ENCODE data around the gene MTSS2.

MTSS2 gene

GRCh38 chr16:70680495-70681381 is 5.1 kb downstream of the MTSS2 start:
- Histone ChIP-seq H3K4me3 (no peak overlapping the region), H3K27ac (peak overlapping the region in 5 of 11 experiments; percentile 9 to 56 (median 43); a peak in 8 of 22 replicates), H3K9ac (peak overlapping the region in 5 of 11 experiments; percentile 12 to 52 (median 48); a peak in 5 of 22 replicates), H3K27me3 (no peaks in the 10 kb centered on the region), H3K9me3 (replicated peaks in 1 of 11) (no peaks in the 10 kb centered on the region), H3K36me3 (peaks cover 0 to 70% (median 43%) of the 10 kb centered on the region in 11 experiments; a peak in 19 of 22 replicates), H4K20me1 (peaks cover 0 to 82% (median 43%) of the 10 kb centered on the region in 11 experiments; a peak in 17 of 22 replicates), H3K4me2 (peak overlapping the region in 8 of 11 experiments; percentile 20 to 96 (median 32); a peak in 11 of 22 replicates), H3K4me1 (peaks cover 4 to 62% (median 51%) of the 10 kb centered on the region in 10 experiments; a peak in 18 of 20 replicates)
- no peak for TF ChIP-seq Cebpa-rat (IDR thresholded peaks at IDR 0.05)

DNA sequence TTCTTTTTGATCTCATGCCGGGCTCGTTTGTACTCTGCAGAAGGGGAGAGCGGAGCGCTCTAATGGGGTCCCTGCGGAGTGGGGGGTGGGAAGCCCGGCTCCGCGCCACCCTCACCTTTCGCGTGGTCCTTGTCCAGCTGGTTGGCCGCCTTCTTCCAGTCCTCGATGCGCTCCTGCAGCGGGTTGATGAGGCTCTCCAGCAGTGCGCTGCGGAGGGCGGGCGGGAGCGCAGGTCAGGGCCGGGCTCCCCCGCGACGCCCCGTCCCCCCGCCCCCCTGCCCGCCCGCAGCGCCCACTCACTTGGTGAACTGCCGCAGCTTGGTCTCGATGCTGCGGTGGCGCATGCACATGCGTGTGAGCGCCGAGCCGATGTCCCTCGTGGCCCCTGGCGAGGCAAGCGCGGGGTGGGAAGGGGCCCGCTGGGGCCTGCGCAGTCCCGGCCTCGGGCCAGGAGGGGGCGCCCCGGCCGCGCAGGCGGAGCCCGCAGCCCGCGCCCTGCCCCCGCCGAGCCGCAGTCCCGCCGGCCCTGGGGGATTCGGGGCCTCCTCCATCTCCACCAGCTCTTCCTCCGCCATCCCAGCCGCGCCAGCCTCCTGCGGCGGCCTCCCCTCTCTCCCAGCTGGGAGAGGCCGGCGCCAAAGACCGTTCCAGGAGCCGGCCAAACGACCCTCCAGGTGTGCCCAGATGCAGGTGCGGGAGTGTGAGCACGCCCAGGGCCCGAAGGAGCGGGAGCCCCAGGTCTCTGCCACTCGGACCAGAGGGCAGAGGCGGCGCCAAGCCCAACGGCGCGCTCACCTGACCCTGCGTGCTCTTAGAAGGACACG is 6.0 kb downstream of the MTSS2 start:
- H3K27ac ChIP-seq, result peak overlapping the region in 5 of 11 experiments; percentile 22 to 61 (median 42); a peak in 6 of 22 replicates
- H3K27me3 ChIP-seq, result no peaks in the 10 kb centered on the region
- H3K36me3 ChIP-seq, result peaks cover 0 to 79% (median 52%) of the 10 kb centered on the region in 11 experiments; a peak in 20 of 22 replicates
- H3K4me2 ChIP-seq, result peak overlapping the region in 10 of 11 experiments; percentile 6 to 63 (median 47); a peak in 10 of 22 replicates
- H4K20me1 ChIP-seq, result peaks cover 0 to 87% (median 43%) of the 10 kb centered on the region in 11 experiments; a peak in 17 of 22 replicates
- peak overlapping the region in 3 of 11 experiments; percentile 30 to 36 (median 33); a peak in 1 of 22 replicates for H3K9ac ChIP-seq
- no peak for TF ChIP-seq Cebpa-rat (IDR thresholded peaks at IDR 0.05)
- H3K4me1 ChIP-seq, result peaks cover 4 to 57% (median 49%) of the 10 kb centered on the region in 10 experiments; a peak in 17 of 20 replicates
- H3K9me3 ChIP-seq (replicated peaks in 1 of 11), result no peaks in the 10 kb centered on the region
- no peak overlapping the region for H3K4me3 ChIP-seq

GRCh38 chr16:70678898-70679670 is 6.8 kb downstream of the MTSS2 start:
- peaks cover 0 to 87% (median 60%) of the 10 kb centered on the region in 11 experiments; a peak in 20 of 22 replicates for H3K36me3 ChIP-seq
- H3K9ac ChIP-seq, result peak overlapping the region in 6 of 11 experiments; percentile 23 to 44 (median 34); a peak in 8 of 22 replicates
- H4K20me1 ChIP-seq, result peaks cover 0 to 85% (median 41%) of the 10 kb centered on the region in 11 experiments; a peak in 17 of 22 replicates
- peaks cover 0 to 49% (median 42%) of the 10 kb centered on the region in 10 experiments; a peak in 17 of 20 replicates for H3K4me1 ChIP-seq
- H3K9me3 ChIP-seq (replicated peaks in 1 of 11), result no peaks in the 10 kb centered on the region
- peak overlapping the region in 10 of 11 experiments; percentile 6 to 63 (median 47); a peak in 14 of 22 replicates for H3K4me2 ChIP-seq
- H3K27me3 ChIP-seq, result no peaks in the 10 kb centered on the region
- no peak overlapping the region for H3K4me3 ChIP-seq
- no peak for TF ChIP-seq Cebpa-rat (IDR thresholded peaks at IDR 0.05)
- H3K27ac ChIP-seq, result peak overlapping the region in 8 of 11 experiments; percentile 22 to 61 (median 41); a peak in 11 of 22 replicates

- Histone ChIP-seq H3K27ac (peak overlapping the region in 6 of 11 experiments; percentile 22 to 61 (median 42); a peak in 4 of 22 replicates), H3K36me3 (peaks cover 0 to 88% (median 68%) of the 10 kb centered on the region in 11 experiments; a peak in 20 of 22 replicates), H3K4me2 (no peak overlapping the region), H3K27me3 (no peaks in the 10 kb centered on the region), H3K4me1 (peaks cover 0 to 41% (median 35%) of the 10 kb centered on the region in 10 experiments; a peak in 17 of 20 replicates), H3K4me3 (no peak overlapping the region), H4K20me1 (peaks cover 0 to 78% (median 34%) of the 10 kb centered on the region in 11 experiments; a peak in 17 of 22 replicates), H3K9ac (peak overlapping the region in 1 of 11 experiments; percentile 30; a peak in 3 of 22 replicates), H3K9me3 (replicated peaks in 1 of 11) (no peaks in the 10 kb centered on the region)
- no peak for TF ChIP-seq Cebpa-rat (IDR thresholded peaks at IDR 0.05)
Observed at GRCh38 chr16:70678121-70678897, 7.5 kb downstream of the MTSS2 start.

DNA sequence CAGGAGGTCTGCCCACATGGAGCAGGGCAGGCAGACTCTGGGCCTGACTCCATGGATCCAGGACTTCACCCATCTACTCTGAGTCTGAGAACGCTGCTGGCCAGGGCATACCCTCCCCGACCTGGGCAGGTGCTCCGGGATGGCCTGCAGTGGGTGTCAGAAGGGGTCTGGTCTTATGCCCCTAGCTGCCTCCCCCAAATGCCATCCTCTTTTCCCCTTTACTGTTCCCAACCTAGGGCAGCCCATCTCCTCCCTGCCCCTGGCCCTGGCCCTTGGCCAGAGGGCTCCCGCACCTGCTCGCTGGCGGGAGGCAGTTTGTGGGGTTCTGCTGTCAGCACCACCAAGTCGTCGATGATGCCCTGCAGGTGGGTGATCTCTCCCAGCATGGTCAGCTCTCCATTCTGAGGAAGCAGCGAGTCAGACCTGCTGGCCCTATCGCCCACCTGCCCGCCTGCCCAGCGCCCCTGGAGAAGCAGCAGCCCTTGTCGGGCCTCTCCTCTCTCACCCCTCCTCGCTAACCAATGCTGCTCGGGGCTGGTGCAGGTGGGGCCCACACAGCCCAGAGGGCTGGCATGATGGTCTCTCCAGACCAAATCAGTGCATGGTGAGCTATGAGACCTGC is 8.2 kb downstream of the MTSS2 start:
- H4K20me1 ChIP-seq, result peaks cover 0 to 71% (median 27%) of the 10 kb centered on the region in 11 experiments; a peak in 17 of 22 replicates
- no peaks in the 10 kb centered on the region for H3K9me3 ChIP-seq (replicated peaks in 1 of 11)
- H3K36me3 ChIP-seq, result peaks cover 4 to 88% (median 75%) of the 10 kb centered on the region in 11 experiments; a peak in 21 of 22 replicates
- no peak overlapping the region for H3K4me2 ChIP-seq
- no peak for TF ChIP-seq Cebpa-rat (IDR thresholded peaks at IDR 0.05)
- no peak overlapping the region for H3K27ac ChIP-seq
- no peak overlapping the region for H3K9ac ChIP-seq
- H3K4me3 ChIP-seq, result no peak overlapping the region
- peaks cover 0 to 34% (median 28%) of the 10 kb centered on the region in 10 experiments; a peak in 17 of 20 replicates for H3K4me1 ChIP-seq
- no peaks in the 10 kb centered on the region for H3K27me3 ChIP-seq

DNA sequence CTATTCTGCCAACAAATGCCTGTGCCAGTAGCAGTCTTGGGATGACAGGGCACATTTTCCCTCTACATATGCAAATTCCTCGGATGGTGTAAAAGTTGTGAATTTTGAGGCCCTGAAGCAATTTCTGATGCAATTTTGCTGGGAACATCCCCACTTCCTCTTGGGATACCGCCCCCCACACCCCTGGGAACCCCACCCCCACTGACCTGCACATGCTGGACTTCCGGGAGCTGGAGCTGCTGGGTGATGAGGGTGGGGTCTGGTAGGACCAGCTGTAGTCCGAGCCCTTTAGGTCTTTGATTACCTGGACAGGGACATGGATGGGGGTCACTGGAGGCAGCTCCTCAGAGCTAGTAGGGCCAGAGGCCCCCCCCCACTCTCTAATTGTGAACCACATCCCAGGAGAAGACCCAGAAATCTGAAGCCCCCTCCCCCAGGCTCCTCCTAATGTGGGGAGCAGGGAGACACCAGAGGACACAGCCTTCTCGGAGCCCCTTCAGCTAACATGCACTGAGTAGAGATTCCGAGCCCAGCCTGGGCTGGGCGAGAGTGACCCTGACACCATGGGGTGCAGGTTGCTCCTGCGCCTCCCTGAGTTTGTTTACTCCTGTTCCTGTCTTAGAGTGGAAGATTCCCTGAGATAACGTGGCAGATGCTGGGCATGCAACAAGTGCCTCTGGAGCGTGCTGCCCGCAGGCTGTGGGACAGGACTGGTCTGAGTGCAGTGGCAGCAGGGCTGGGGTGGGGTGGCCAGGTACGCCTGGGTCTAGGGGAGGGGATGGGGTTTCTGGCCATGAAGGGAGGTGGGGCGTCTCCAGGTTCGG is 9.0 kb downstream of the MTSS2 start:
- Histone ChIP-seq H3K4me2 (no peak overlapping the region), H3K27ac (no peak overlapping the region), H3K9ac (no peak overlapping the region), H3K4me3 (no peak overlapping the region), H3K36me3 (peaks cover 5 to 95% (median 82%) of the 10 kb centered on the region in 11 experiments; a peak in 21 of 22 replicates), H3K27me3 (no peaks in the 10 kb centered on the region), H4K20me1 (peaks cover 0 to 64% (median 19%) of the 10 kb centered on the region in 11 experiments; a peak in 17 of 22 replicates), H3K4me1 (peaks cover 0 to 27% (median 20%) of the 10 kb centered on the region in 10 experiments; a peak in 17 of 20 replicates), H3K9me3 (replicated peaks in 1 of 11) (no peaks in the 10 kb centered on the region)
- no peak for TF ChIP-seq Cebpa-rat (IDR thresholded peaks at IDR 0.05)
